T-helper 1 cell (primary cell): ENCODE measurements around the gene HEATR1.
"Not testable (repeated sequence)": the region's sequence is repeated elsewhere in the genome, so short reads cannot be mapped to it uniquely, and the experiment has no call there.

Source experiments
- DNase-seq, 5 donors: peaks; one replicate each; pipeline ENCODE4 v3.0.0-alpha.2; 2012 to 2020
- total RNA-seq, 4 donors: gene quantifications; one replicate each; lab custom pipeline; 2026; lab: John Stamatoyannopoulos, UW

Gene HEATR1
- 86.9 to 118 (median 102) reads per million in 4 donors for total RNA-seq

- DNase-seq = peak; percentile 67 to 89 (median 78)
Measured at GRCh38 chr1:236603991-236604904, at the start of gene HEATR1. HEATR1 (minus strand) TSS chr1:236604516; CDS start chr1:236604095, 421 bp downstream.

GRCh38 chr1:236645016-236645680 lies 40.8 kb upstream of the HEATR1 start:
- no peak for DNase-seq

DNA sequence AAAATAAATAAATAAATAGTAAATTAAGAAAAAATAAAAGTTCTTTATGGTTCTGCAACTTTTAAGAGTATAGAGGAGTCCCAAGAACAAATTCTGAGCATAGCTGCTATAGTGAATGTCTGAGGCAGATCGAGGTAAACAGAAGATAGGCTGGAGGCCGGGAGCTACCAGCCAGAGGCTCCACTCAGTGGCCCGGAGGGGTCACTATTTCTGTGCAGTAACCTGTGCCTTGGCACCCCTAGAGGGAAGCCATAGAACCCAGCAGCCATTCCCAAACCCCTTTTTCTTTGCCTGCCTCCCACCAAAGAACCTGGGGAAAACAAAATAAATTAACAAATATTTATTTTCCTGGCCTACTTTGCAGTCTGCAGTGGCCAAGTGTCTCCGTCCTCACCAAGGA lies 38.4 kb upstream of the HEATR1 start:
- DNase-seq = no peak

- no peak for DNase-seq
Measured at GRCh38 chr1:236639686-236640085, 35.4 kb upstream of the HEATR1 start.

GRCh38 chr1:236638945-236639344 lies 34.6 kb upstream of the HEATR1 start:
- no peak for DNase-seq

DNA sequence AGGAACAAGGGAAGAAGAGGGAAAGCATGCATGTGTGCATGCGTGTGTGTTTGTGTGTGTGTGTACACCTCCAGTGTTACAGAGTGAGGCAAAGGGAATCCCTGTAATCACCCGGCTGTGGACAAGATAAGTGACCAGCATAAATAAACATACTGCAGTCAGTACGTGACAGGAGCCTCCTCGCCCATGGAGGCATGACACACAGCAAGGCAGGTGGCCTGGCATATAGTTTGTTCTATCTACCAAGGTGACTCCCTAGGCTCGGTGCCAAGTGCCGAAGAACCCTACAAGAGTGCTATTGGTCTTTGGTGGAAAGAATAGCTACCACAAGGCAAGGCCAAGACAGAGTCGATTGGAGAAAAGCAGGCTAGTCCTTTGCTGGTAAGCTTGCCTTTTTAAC lies 31.7 kb upstream of the HEATR1 start:
- DNase-seq = no peak

DNA sequence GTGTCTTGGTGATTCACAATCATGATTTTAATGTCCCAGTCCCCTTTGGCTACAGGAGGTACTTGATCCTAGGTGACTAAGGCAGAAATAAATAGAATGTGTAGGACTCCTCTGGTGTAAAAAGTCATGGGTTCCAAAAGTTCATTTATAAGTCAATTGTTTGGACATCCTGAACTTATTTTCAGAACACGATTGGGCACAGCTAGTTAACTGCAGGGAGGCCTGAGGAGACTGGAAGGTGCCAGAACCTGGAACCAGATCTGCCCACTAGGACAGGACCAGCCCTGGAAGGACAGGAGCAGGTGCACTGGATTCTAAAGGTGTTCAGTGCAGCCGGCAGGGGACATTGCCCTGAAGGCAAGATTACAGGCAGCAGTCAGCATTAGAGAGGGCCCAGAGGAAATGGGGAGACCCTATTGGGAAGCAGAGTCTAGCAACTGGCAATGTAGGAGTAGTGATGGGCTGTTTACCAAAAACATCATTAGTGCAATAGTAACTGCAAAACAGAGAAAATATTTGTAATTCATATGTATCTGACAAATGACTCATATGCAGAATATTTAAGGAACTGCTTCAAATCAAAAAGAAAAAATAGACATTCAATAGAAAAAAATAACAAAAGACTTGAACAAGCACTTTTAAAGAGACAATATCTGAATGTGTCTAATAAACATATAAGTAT lies 23.6 kb upstream of the HEATR1 start:
- no peak for DNase-seq

DNA sequence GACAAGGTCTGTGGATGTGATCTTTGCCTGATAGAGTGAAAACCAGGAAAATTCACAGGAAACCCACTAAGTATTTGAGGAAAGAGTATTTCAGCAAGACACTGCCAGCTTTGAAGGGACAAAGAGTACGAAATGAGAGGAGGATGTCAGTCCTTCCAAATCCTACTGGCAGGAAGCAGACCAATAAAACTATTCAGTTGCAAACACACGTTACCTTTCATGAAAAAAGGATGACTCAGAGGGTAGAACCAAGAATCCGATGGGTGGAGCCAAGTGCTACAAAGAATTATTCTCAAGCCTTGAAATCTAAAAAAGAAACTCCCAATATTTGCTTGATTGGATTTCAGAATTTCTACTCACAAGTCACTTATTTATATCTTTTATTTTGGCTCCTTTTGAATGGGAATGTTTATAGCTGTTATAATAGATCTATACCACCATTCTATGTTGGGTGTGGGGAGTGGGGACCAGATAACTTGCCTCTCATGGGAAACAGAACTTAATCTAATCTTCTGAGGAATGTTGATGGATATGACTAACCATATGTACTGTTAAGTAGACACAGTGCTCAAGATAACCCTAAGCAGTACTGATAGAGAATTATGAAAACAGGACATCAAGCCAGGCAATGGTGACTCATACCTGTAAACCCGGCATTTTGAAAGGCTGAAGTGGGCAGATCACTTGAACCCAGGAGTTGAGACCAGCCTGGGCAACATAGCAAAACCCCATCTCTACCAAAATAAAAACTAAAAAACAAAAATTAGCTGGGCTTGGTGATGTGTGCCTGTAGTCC lies 19.3 kb upstream of the HEATR1 start:
- no peak for DNase-seq

DNA sequence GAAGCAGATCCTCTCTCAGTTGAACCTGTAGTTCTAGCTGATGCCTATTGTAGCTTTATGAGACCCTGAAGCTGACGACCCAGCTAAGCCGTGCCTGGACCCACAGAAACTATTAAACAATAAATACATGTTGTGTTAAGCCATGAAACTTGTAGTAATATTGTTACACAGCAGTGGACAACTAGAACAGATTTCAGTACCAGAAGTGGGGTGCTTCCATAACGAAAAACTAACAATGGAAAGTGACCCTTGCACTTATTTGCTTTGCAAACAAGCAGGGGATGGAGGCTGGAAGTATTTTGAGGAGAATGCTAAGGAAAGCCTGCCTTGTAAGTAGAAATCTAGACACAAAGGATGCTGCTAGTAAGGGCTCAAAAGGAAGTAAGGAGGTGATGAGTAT lies 18.1 kb upstream of the HEATR1 start:
- DNase-seq = no peak

GRCh38 chr1:236619398-236619797 lies 15.1 kb upstream of the HEATR1 start:
- no peak for DNase-seq

GRCh38 chr1:236618507-236618906 lies 14.2 kb upstream of the HEATR1 start:
- no peak for DNase-seq

DNA sequence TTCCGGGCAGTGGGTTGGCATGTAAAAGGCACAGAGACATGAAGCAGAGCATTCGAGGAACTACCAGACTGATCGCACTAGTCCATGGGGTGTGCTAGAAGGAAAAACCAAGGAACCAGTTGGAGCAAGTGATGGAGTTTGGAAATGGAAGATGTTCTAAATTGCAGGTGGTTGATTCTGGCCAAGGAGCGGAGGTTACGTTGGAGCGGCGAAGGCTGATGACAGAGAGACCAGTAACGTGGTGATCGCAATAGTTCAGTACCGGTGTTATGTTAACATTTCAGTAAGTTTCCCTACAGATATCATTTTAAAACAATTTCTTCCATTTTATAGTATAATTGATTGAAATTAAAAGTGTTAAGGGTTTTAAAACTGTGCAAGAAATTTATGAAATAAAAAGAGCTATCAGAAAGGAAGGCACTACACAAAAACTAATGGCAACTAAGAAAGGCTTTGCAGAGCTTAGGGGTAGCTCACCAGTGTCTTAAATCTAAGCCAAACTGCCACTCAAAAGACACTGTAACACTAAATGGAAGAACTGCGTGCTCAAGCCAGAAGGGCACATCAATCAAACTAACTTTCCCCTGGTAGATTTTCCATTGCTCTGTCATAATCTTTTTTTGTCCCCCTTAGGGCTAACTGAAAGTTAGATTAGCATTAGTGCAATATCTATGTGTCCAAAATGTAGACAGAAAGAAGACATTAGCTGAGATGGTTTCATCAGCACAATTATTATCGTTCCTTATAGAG lies 11.3 kb upstream of the HEATR1 start:
- no peak for DNase-seq

GRCh38 chr1:236612349-236612748 lies 8.0 kb upstream of the HEATR1 start:
- DNase-seq = no peak

- DNase-seq = no peak
Measured at GRCh38 chr1:236608930-236609726, 4.8 kb upstream of the HEATR1 start.

GRCh38 chr1:236607597-236607996 lies 3.3 kb upstream of the HEATR1 start:
- not testable (repeated sequence) for DNase-seq

DNA sequence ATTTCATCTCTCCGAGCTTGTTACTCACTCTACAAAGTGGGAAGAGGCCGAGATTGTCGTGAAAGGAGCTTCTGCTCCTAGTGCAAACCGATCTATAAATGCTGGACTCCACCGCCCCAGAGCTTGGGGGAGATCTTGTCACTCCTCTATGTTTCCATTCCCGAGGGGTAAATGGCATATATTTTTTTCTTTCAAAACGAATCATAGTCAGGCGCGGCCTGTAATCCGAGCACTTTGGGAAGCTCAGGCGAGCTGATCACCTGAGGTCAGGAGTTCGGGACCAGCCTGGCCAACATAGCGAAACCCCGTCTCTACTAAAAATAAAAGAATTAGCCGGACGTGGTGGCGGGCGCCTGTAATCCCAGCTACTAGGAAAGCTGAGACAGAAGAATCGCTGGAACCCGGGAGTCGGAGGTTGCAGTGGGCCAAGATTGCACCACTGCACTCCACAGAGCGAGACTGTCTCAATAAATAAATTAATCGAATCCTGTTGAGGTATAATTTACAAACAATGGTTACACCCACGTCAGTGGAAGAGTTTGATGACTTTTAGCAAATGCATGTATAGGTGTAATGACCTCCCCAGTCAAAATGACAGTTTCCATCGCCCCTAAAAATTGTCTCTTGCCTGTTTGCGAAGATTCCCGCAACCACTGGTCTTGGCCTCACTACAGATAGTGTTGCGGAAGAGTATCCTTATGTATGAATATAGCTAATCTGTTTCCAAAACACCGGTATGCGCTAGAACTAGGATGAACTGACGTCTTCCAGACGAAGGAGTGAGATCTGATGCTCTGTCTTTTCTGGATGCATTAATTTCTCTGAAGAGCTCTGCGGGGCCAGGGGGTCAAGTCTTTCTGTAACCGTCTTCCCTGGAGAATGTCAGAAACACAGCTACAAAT lies 840 bp upstream of the HEATR1 start:
- no peak for DNase-seq

DNA sequence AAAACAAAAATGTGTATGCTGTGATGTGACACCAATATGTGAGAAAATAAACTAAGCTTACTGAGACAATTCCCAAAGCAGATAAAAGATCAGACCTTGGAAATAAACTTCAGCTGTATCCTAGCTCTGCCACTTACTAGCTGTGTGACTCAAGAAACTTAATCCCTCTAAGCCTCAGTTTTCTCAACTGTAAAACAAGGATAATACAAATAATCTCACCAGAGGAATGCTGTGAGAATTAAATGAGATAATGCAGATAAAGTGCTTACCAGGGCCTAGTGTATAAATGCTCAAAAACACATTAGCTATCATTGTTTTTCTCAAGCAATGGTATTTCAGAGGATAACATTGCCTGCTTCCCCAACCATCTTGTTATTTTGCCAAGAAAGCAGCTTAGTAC lies 2.1 kb downstream of the HEATR1 start:
- DNase-seq = no peak

GRCh38 chr1:236590553-236591150 lies 13.7 kb downstream of the HEATR1 start:
- no peak for DNase-seq

GRCh38 chr1:236589531-236589930 lies 14.8 kb downstream of the HEATR1 start:
- DNase-seq = no peak
